K562 (cell line): Measurements from ENCODE around the gene CCL27. TPM values are rescaled to one million over a fixed set of nuclear protein-coding genes. Genes with fewer than 3 reads are reported as not detected.
A peak's percentile ranks its signal among the peaks of the same experiment; 100 is the strongest.
"Not testable (repeated sequence)": the region's sequence is repeated elsewhere in the genome, so short reads cannot be mapped to it uniquely, and the experiment has no call there.

ENCODE experiments used
- ATAC-seq: fragments of 200-7000 bp; cut with Tn5 transposase; 3 replicates; pipeline ENCODE4 v1.9.1; 2020; ENCODE audit warnings: moderate library complexity
- BruUV-seq: library from RNA; stranded (reverse); fragments of 400-500 nt; replicated peaks from 2 replicates; lab custom pipeline; 2021; lab: Mats Ljungman, UMichigan
- CTCF ChIA-PET: fragments of 300-600 bp; formaldehyde crosslinking; extraction: SDS; loops from one replicate; lab custom pipeline; 2021; ENCODE audit warnings: low intra/inter-chr PET ratio; lab: Yijun Ruan, JAX
- POLR2A ChIA-PET: fragments of 300-600, 350-650 bp; sonication (Branson Sonifier 250); formaldehyde crosslinking; extraction: SDS; loops from one replicate; lab custom pipeline; 2021; ENCODE audit warnings: antibody characterized with exemption, inconsistent platforms; lab: Yijun Ruan, JAX
- DNase-seq, 4 experiments: peaks; one replicate each; pipeline versions ENCODE4 v3.0.0 to v3.0.0-alpha.2; 2011 to 2018; ENCODE audit warnings: low spot score in 3 of 4, mixed read lengths in 3 of 4; ENCODE audit errors: extremely low read depth in 1 of 4
- FAIRE-seq: peaks from 2 replicates; lab custom pipeline; 2011; peaks lifted over from hg19 to GRCh38; lab: Jason Lieb, UNC
- H2AFZ ChIP-seq: 2 replicates; pipeline ENCODE4 v1.6.0; 2011; ENCODE audit warnings: low read depth, low read length, control low read depth, inconsistent platforms
- H3K27ac ChIP-seq: fragments of 200-600 bp; 3 replicates; pipeline ENCODE4 v1.8.0; 2011; ENCODE audit warnings: low read depth, mild to moderate bottlenecking, control low read depth, inconsistent platforms, low read length, moderate library complexity, mixed read lengths; ENCODE audit errors: extremely low read depth
- H3K27me3 ChIP-seq, 2 experiments: fragments of 300-600 bp in 1 of 2; 2 replicates in 1 of 2; 3 replicates in 1 of 2; pipeline versions ENCODE4 v1.6.0 to v1.8.0; 2011; ENCODE audit warnings: inconsistent platforms in 2 of 2, low read length in 2 of 2, mild to moderate bottlenecking in 1 of 2, mixed read lengths in 1 of 2, moderate library complexity in 1 of 2; ENCODE audit not compliant: control insufficient read depth in 2 of 2, insufficient read depth in 2 of 2
- H3K36me3 ChIP-seq: fragments of 300-600 bp; 3 replicates; pipeline ENCODE4 v1.8.0; 2011; ENCODE audit warnings: mild to moderate bottlenecking, low read length, inconsistent platforms; ENCODE audit not compliant: control insufficient read depth, insufficient read depth
- H3K4me1 ChIP-seq, 2 experiments: fragments of 200-600 bp in 1 of 2; replicated peaks in 1 of 2; 2 replicates in 1 of 2; 3 replicates in 1 of 2; pipeline versions ENCODE4 v1.5.1 to v1.8.0; 2011; ENCODE audit warnings: inconsistent platforms in 2 of 2, low read length in 2 of 2, mild to moderate bottlenecking in 1 of 2, mixed read lengths in 1 of 2, moderate library complexity in 1 of 2; ENCODE audit not compliant: control insufficient read depth in 2 of 2, insufficient read depth in 2 of 2
- H3K4me2 ChIP-seq: 2 replicates; pipeline ENCODE4 v1.6.1; 2011; ENCODE audit warnings: low read length, control low read depth, inconsistent platforms, mixed read lengths; ENCODE audit not compliant: insufficient read depth
- H3K4me3 ChIP-seq: fragments of 200-600 bp; sonication (generic), shearing (Covaris generic); 2 replicates; pipeline ENCODE4 v1.5.1; 2016; ENCODE audit warnings: control low read depth, inconsistent platforms
- H3K79me2 ChIP-seq: fragments of 200-600 bp; 3 replicates; pipeline ENCODE4 v1.8.0; 2011; ENCODE audit warnings: low read length, inconsistent platforms; ENCODE audit not compliant: control insufficient read depth, insufficient read depth
- H3K9ac ChIP-seq, 2 experiments: 2 replicates each; pipeline versions ENCODE4 v1.6.0 to v1.6.1; 2011; ENCODE audit warnings: low read depth in 2 of 2, low read length in 2 of 2, control low read depth in 1 of 2, inconsistent platforms in 1 of 2, mild to moderate bottlenecking in 1 of 2, mixed read lengths in 1 of 2; ENCODE audit not compliant: insufficient read depth in 1 of 2
- H3K9me1 ChIP-seq: one replicate; pipeline ENCODE4 v1.6.0; 2011; ENCODE audit warnings: inconsistent platforms, mild to moderate bottlenecking, low read length, moderate library complexity; ENCODE audit not compliant: control insufficient read depth, insufficient read depth
- H3K9me3 ChIP-seq: replicated peaks from 2 replicates; pipeline ENCODE4 v1.5.1; 2011; ENCODE audit warnings: low read depth, low read length, inconsistent platforms; ENCODE audit not compliant: control insufficient read depth, insufficient read depth
- H4K20me1 ChIP-seq: replicated peaks from 2 replicates; pipeline ENCODE4 v1.6.1; 2011; ENCODE audit warnings: low read length, inconsistent platforms, mixed read lengths; ENCODE audit not compliant: control insufficient read depth, insufficient read depth
- FIP1L1 ChIP-seq: fragments of 200-400 bp; formaldehyde crosslinking; IDR thresholded peaks from 2 replicates; pipeline ENCODE4 v1.6.1; 2018; ENCODE audit warnings: mild to moderate bottlenecking, low read depth, low read length; ENCODE audit not compliant: poor library complexity, severe bottlenecking
- FOXJ3 ChIP-seq: sonication (generic); formaldehyde crosslinking; IDR thresholded peaks from 2 replicates; pipeline ENCODE4 v1.4.0; 2020; ENCODE audit warnings: mild to moderate bottlenecking, missing genetic modification reagents
- GABPA ChIP-seq: fragments of 200-800 bp; sonication (Bioruptor generic); conservative IDR thresholded peaks from 2 replicates; pipeline ENCODE4 v1.6.1; 2016; ENCODE audit warnings: low read depth, missing genetic modification characterization, missing compliant biosample characterization
- NCOA4 ChIP-seq: fragments of 450-650 bp; IDR thresholded peaks from 2 replicates; pipeline ENCODE4 v1.6.1; 2018; ENCODE audit warnings: mild to moderate bottlenecking; ENCODE audit not compliant: partially characterized antibody
- PHF20 ChIP-seq: fragments of 450-650 bp; IDR thresholded peaks from 2 replicates; pipeline ENCODE4 v1.6.1; 2018; ENCODE audit not compliant: partially characterized antibody
- PYGO2 ChIP-seq: fragments of 450-650 bp; IDR thresholded peaks from 2 replicates; pipeline ENCODE4 v1.6.1; 2016; ENCODE audit warnings: mild to moderate bottlenecking, missing genetic modification characterization, moderate library complexity, missing compliant biosample characterization
- SRSF3 ChIP-seq: fragments of 200-400 bp; formaldehyde crosslinking; IDR thresholded peaks from 2 replicates; pipeline ENCODE4 v1.6.1; 2016; ENCODE audit warnings: mild to moderate bottlenecking, low read length, moderate library complexity; ENCODE audit not compliant: insufficient read depth
- ZFX ChIP-seq: sonication (generic); formaldehyde crosslinking; IDR thresholded peaks from 2 replicates; pipeline ENCODE4 v1.8.0; 2022; ENCODE audit warnings: mild to moderate bottlenecking, missing genetic modification reagents, moderate library complexity
- ZNF384 ChIP-seq: IDR thresholded peaks from 2 replicates; pipeline ENCODE4 v1.6.1; 2012; ENCODE audit warnings: low read depth, low read length, improper control_type of control experiment
- WGBS: fragments of 100-300 bp; shearing (Covaris generic); methylation state at CpG from one replicate; pipeline ENCODE4 v1.1.6; 2016; ENCODE audit warnings: low coverage, mixed read lengths; ENCODE audit not compliant: insufficient coverage; ENCODE audit errors: missing lambda C conversion rate; 5-methylcytosine and 5-hydroxymethylcytosine counted together
- in situ Hi-C: fragments of 300-500 bp; cut with MboI; formaldehyde crosslinking; loops from 4 replicates; pipeline ENCODE4 v1.15.0; 2018; ENCODE audit warnings: inconsistent platforms, mixed read lengths
- intact Hi-C: fragments of 100-400 bp; cut with micrococcal nuclease; formaldehyde crosslinking; loops from 2 replicates; pipeline ENCODE4 v1.14.2; 2022
- polyA plus RNA-seq, 8 experiments: library from polyadenylated mRNA; depleted of rRNA in 4 of 8; stranded (reverse) in 5 of 8; unstranded in 3 of 8; fragments of >200 nt; fragmentation: Nextera tagmentation in 2 of 8; fragmentation: Illumina TruSeq in 1 of 8; extraction: Ambion mirVana in 2 of 8; extraction: Trizol in 1 of 8; gene quantifications; 2 replicates each; pipeline versions ENCODE4 v1.2.1 to v1.2.3, GENCODE V29; 2011 to 2014; ENCODE audit warnings: inconsistent platforms in 1 of 8, missing spikeins in 1 of 8
- total RNA-seq, 7 experiments: library from RNA; depleted of rRNA in 6 of 7; stranded (reverse); fragments of >200 nt in 6 of 7; fragmentation: Illumina TruSeq in 2 of 7; extraction: Trizol in 2 of 7; gene quantifications; 2 replicates each; pipeline versions ENCODE4 v1.2.1 to v1.2.3, GENCODE V29; 2011 to 2021; ENCODE audit warnings: low replicate concordance in 1 of 7

The CCL27 gene
- total and polyA plus RNA-seq, 9 of the 15 experiments (the other 6 are each of a cell fraction or from before 2014, with no cell fraction given) = 0.10 to 0.53 (median 0.27) TPM; not detected in 5

GRCh38 chr9:34639322-34639721, 23.1 kb downstream of the CCL27 start:
- in situ Hi-C loops = not testable (repeated sequence)

GRCh38 chr9:34638138-34638445, 24.4 kb downstream of the CCL27 start:
- Histone ChIP-seq H3K27me3 (no peaks in the 10 kb centered on the region), H3K4me1 (peaks cover 5 to 23% of the 10 kb centered on the region in 2 experiments; a peak in 4 of 5 replicates), H3K79me2 (peaks cover 18% of the 10 kb centered on the region), H3K27ac (peak overlapping the region; percentile 65), H2AFZ (peak overlapping the region; percentile 92), H3K36me3 (peaks cover 14% of the 10 kb centered on the region; the same call in 1 of the 3 replicates), H3K9me1 (no peaks in the 10 kb centered on the region), H4K20me1 (0 out of 2 replicates have a peak, but pooled peaks cover 4% of the 10 kb centered on the region), H3K9me3 (no peaks in the 10 kb centered on the region), H3K4me2 (peak overlapping the region; percentile 82), H3K4me3 (peak overlapping the region; percentile 54), H3K9ac (peak overlapping the region; percentile 73 to 96)
- FAIRE-seq (no peak), ATAC-seq (no peak), DNase-seq (no peak)
- no TSS peak for BruUV-seq
- ChIA-PET POLR2A (interaction anchor here (0.8 to 1.7 kb wide), 2 partner anchors 8 to 14 kb away, joined by 4 to 7 read pairs; partner anchors contain the start of gene GALT), CTCF (no interaction called here)
- TF ChIP-seq FIP1L1 (no peak), GABPA (tag) (peak; percentile 18; the same call in 1 of the 2 replicates), NCOA4 (no peak), PHF20 (peak; percentile 1), PYGO2 (tag) (no peak), SRSF3 (no peak), ZFX (CRISPR knock-in tag) (0 out of 2 replicates have a peak, but pooled peaks have one; percentile 7), FOXJ3 (CRISPR knock-in tag) (no peak)
- WGBS = 44% methylated on average over 5 of the region's 7 CpGs
- intact Hi-C loops (no loop called here), in situ Hi-C loops (no loop called here)

More at GRCh38 chr9:34639322-34639721, 23.1 kb downstream of the CCL27 start:
- peaks cover 18% of the 10 kb centered on the region for H3K79me2 ChIP-seq
- not testable (repeated sequence) for H2AFZ ChIP-seq, H3K9ac ChIP-seq
- TF ChIP-seq ZNF384 = peak; percentile 37; the same call in 1 of the 2 replicates
- TF ChIP-seq, all 486 proteins: peak for 1; not testable (repeated sequence) for 485
- H4K20me1 ChIP-seq, BruUV-seq, FAIRE-seq, POLR2A ChIA-PET, CTCF ChIA-PET, H3K9me1 ChIP-seq, H3K27ac ChIP-seq, H3K9me3 ChIP-seq, H3K27me3 ChIP-seq, intact Hi-C loops, H3K4me2 ChIP-seq, ATAC-seq, DNase-seq, H3K4me3 ChIP-seq: not testable (repeated sequence)
- 87% methylated on average over 8 of the region's 8 CpGs for WGBS
- peaks cover 5 to 23% of the 10 kb centered on the region in 2 experiments; a peak in 4 of 5 replicates for H3K4me1 ChIP-seq
- H3K36me3 ChIP-seq = peaks cover 14% of the 10 kb centered on the region; the same call in 1 of the 3 replicates
